Stimulated activated naive CD4-positive, alpha-beta T cell treated with Interleukin-2 at 50 U/mL for 16 hours (primary cell): ENCODE measurements around the gene HS6ST3.
"Not testable (repeated sequence)": the region's sequence is repeated elsewhere in the genome, so short reads cannot be mapped to it uniquely, and the experiment has no call there.

Experiments
- DNase-seq: peaks from one replicate; lab custom pipeline; 2025; lab: John Stamatoyannopoulos, UW

Gene HS6ST3

GRCh38 chr13:96091164-96092117, 1.5 kb downstream of the HS6ST3 start:
- no peak for DNase-seq

- DNase-seq, result no peak
Measured at GRCh38 chr13:96093296-96094006, 3.5 kb downstream of the HS6ST3 start.

GRCh38 chr13:96100457-96101220, 10.7 kb downstream of the HS6ST3 start:
- DNase-seq, result no peak

- DNase-seq, result no peak
Measured at GRCh38 chr13:96104516-96104915, 14.6 kb downstream of the HS6ST3 start.

GRCh38 chr13:96108072-96108471, 18.2 kb downstream of the HS6ST3 start:
- not testable (repeated sequence) for DNase-seq

GRCh38 chr13:96109125-96109524, 19.2 kb downstream of the HS6ST3 start:
- no peak for DNase-seq

- DNase-seq, result no peak
Measured at GRCh38 chr13:96112936-96113335, 23.0 kb downstream of the HS6ST3 start.

GRCh38 chr13:96115368-96115767, 25.5 kb downstream of the HS6ST3 start:
- DNase-seq, result not testable (repeated sequence)

GRCh38 chr13:96119921-96120320, 30.0 kb downstream of the HS6ST3 start:
- DNase-seq, result no peak

- no peak for DNase-seq
Measured at GRCh38 chr13:96130818-96131340, 41.0 kb downstream of the HS6ST3 start.

- DNase-seq, result no peak
Measured at GRCh38 chr13:96141032-96141431, 51.1 kb downstream of the HS6ST3 start.

GRCh38 chr13:96159725-96160124, 69.8 kb downstream of the HS6ST3 start:
- no peak for DNase-seq

- no peak for DNase-seq
Measured at GRCh38 chr13:96161141-96161540, 71.2 kb downstream of the HS6ST3 start.

GRCh38 chr13:96165840-96166239, 75.9 kb downstream of the HS6ST3 start:
- DNase-seq, result no peak

- DNase-seq, result no peak
Measured at GRCh38 chr13:96172066-96172465, 82.2 kb downstream of the HS6ST3 start.

- DNase-seq, result no peak
Measured at GRCh38 chr13:96178759-96179158, 88.9 kb downstream of the HS6ST3 start.

GRCh38 chr13:96179309-96179708, 89.4 kb downstream of the HS6ST3 start:
- DNase-seq, result no peak

- DNase-seq, result no peak
Measured at GRCh38 chr13:96181911-96182310, 92.0 kb downstream of the HS6ST3 start.

- DNase-seq, result no peak
Measured at GRCh38 chr13:96185818-96186217, 95.9 kb downstream of the HS6ST3 start.

- DNase-seq, result no peak
Measured at GRCh38 chr13:96191367-96191766, 101.5 kb downstream of the HS6ST3 start.

GRCh38 chr13:96193728-96194310, 103.9 kb downstream of the HS6ST3 start:
- no peak for DNase-seq

GRCh38 chr13:96198038-96198437, 108.1 kb downstream of the HS6ST3 start:
- DNase-seq, result no peak
